HG03469 (cell line): Measurements from ENCODE around the gene REV3L.
A peak's percentile ranks its signal among the peaks of the same experiment; 100 is the strongest.
"Not testable (repeated sequence)": the region's sequence is repeated elsewhere in the genome, so short reads cannot be mapped to it uniquely, and the experiment has no call there.

Source experiments
- ATAC-seq: cut with Tn5 transposase; IDR thresholded peaks from one replicate; pipeline ENCODE4 v1.9.1; 2021; ENCODE audit warnings: mild to moderate bottlenecking, moderate library complexity, moderate number of reproducible peaks; ENCODE audit not compliant: unreplicated experiment

The REV3L gene

GRCh38 chr6:111494951-111495635 is 12.1 kb upstream of the REV3L start:
- no peak for ATAC-seq

- ATAC-seq: no peak
These were observed 9.5 kb upstream of the REV3L start for GRCh38 chr6:111492499-111492898.

- ATAC-seq: no peak
These were observed 7.0 kb upstream of the REV3L start for GRCh38 chr6:111490067-111490466.

GRCh38 chr6:111487661-111488060 is 4.6 kb upstream of the REV3L start:
- peak; percentile 29 for ATAC-seq

GRCh38 chr6:111486921-111487320 is 3.9 kb upstream of the REV3L start:
- no peak for ATAC-seq

- no peak for ATAC-seq
These were observed 3.5 kb upstream of the REV3L start for GRCh38 chr6:111486475-111486874.

- ATAC-seq: no peak
These were observed 2.3 kb upstream of the REV3L start for GRCh38 chr6:111485342-111485741.

GRCh38 chr6:111484633-111484930 is 1.6 kb upstream of the REV3L start:
- no peak for ATAC-seq

- peak; percentile 32 for ATAC-seq
These were observed 966 bp upstream of the REV3L start for GRCh38 chr6:111483736-111484632.

- peak; percentile 6 for ATAC-seq
These were observed 645 bp downstream of the REV3L start for GRCh38 chr6:111482188-111482958.

GRCh38 chr6:111481836-111482187 is 1.2 kb downstream of the REV3L start:
- no peak for ATAC-seq

GRCh38 chr6:111480988-111481822 is 1.8 kb downstream of the REV3L start:
- ATAC-seq: no peak

GRCh38 chr6:111478749-111479148 is 4.3 kb downstream of the REV3L start:
- no peak for ATAC-seq

GRCh38 chr6:111478064-111478476 is 4.9 kb downstream of the REV3L start:
- ATAC-seq: no peak

- no peak for ATAC-seq
These were observed 5.5 kb downstream of the REV3L start for GRCh38 chr6:111477481-111477938.

- not testable (repeated sequence) for ATAC-seq
These were observed 7.0 kb downstream of the REV3L start for GRCh38 chr6:111476061-111476460.

- no peak for ATAC-seq
These were observed 8.2 kb downstream of the REV3L start for GRCh38 chr6:111474771-111475170.

- no peak for ATAC-seq
These were observed 8.9 kb downstream of the REV3L start for GRCh38 chr6:111474106-111474505.

- no peak for ATAC-seq
These were observed 10.0 kb downstream of the REV3L start for GRCh38 chr6:111472933-111473435.

- ATAC-seq: no peak
These were observed 11.1 kb downstream of the REV3L start for GRCh38 chr6:111471958-111472357.
